H9 (cell line): ENCODE results near the gene METRN. TPM values are rescaled to one million over a fixed set of nuclear protein-coding genes. Genes with fewer than 3 reads are reported as not detected.
"Not testable (repeated sequence)": the region's sequence is repeated elsewhere in the genome, so short reads cannot be mapped to it uniquely, and the experiment has no call there.

ENCODE experiments used
- DNase-seq: peaks from one replicate; pipeline ENCODE4 v3.0.0-alpha.2; 2017
- H2AFZ ChIP-seq: one replicate; pipeline ENCODE4 v1.6.1; 2013; ENCODE audit warnings: mild to moderate bottlenecking, low read length, control low read depth, moderate library complexity
- H2AK5ac ChIP-seq: 2 replicates; pipeline ENCODE4 v1.6.1; 2013; ENCODE audit warnings: low read length, control low read depth, mixed read lengths; ENCODE audit not compliant: insufficient read length
- H2BK120ac ChIP-seq: one replicate; pipeline ENCODE4 v1.6.1; 2013; ENCODE audit warnings: low read depth, mild to moderate bottlenecking, low read length, control low read depth, inconsistent platforms; ENCODE audit not compliant: poor library complexity, severe bottlenecking
- H2BK12ac ChIP-seq: 2 replicates; pipeline ENCODE4 v1.6.1; 2013; ENCODE audit warnings: low read length, control low read depth, mixed read lengths, low read depth; ENCODE audit not compliant: insufficient read length
- H2BK15ac ChIP-seq: 2 replicates; pipeline ENCODE4 v1.6.1; 2013; ENCODE audit warnings: low read depth, low read length, control low read depth
- H2BK20ac ChIP-seq: one replicate; pipeline ENCODE4 v1.6.1; 2013; ENCODE audit warnings: low read depth, mild to moderate bottlenecking, low read length, control low read depth, inconsistent platforms; ENCODE audit not compliant: poor library complexity, severe bottlenecking
- H2BK5ac ChIP-seq: 2 replicates; pipeline ENCODE4 v1.6.1; 2013; ENCODE audit warnings: low read length, control low read depth, mixed read lengths; ENCODE audit not compliant: insufficient read length
- H3K14ac ChIP-seq: 2 replicates; pipeline ENCODE4 v1.6.1; 2013; ENCODE audit warnings: low read length, control low read depth; ENCODE audit not compliant: insufficient read depth
- H3K18ac ChIP-seq: 2 replicates; pipeline ENCODE4 v1.6.1; 2013; ENCODE audit warnings: low read depth, mild to moderate bottlenecking, mixed read lengths, low read length, control low read depth; ENCODE audit not compliant: insufficient read length
- H3K23ac ChIP-seq: 2 replicates; pipeline ENCODE4 v1.6.1; 2013; ENCODE audit warnings: low read length, control low read depth, mixed read lengths, low read depth; ENCODE audit not compliant: insufficient read length
- H3K23me2 ChIP-seq: 2 replicates; pipeline ENCODE4 v1.6.1; 2013; ENCODE audit warnings: low read depth, mild to moderate bottlenecking, mixed read lengths, low read length, control low read depth; ENCODE audit not compliant: insufficient read length, poor library complexity, severe bottlenecking
- H3K27ac ChIP-seq: 2 replicates; pipeline ENCODE4 v1.5.1; 2013; ENCODE audit warnings: low read length, control low read depth, mixed read lengths, low read depth; ENCODE audit not compliant: insufficient read length
- H3K27me3 ChIP-seq: 2 replicates; pipeline ENCODE4 v1.6.1; 2013; ENCODE audit warnings: low read length, control low read depth, inconsistent platforms; ENCODE audit not compliant: insufficient read depth
- H3K4ac ChIP-seq: 2 replicates; pipeline ENCODE4 v1.6.1; 2013; ENCODE audit warnings: low read depth, mild to moderate bottlenecking, control low read depth, inconsistent platforms, low read length, moderate library complexity
- H3K4me1 ChIP-seq: 2 replicates; pipeline ENCODE4 v1.6.1; 2013; ENCODE audit warnings: low read length, control low read depth, inconsistent platforms; ENCODE audit not compliant: insufficient read depth
- H3K4me2 ChIP-seq: 2 replicates; pipeline ENCODE4 v1.6.1; 2013; ENCODE audit warnings: low read length, control low read depth, mixed read lengths; ENCODE audit not compliant: insufficient read length, insufficient read depth
- H3K56ac ChIP-seq: 2 replicates; pipeline ENCODE4 v1.6.1; 2013; ENCODE audit warnings: low read depth, mild to moderate bottlenecking, mixed read lengths, low read length, control low read depth; ENCODE audit not compliant: insufficient read length
- H3K79me1 ChIP-seq: 2 replicates; pipeline ENCODE4 v1.6.1; 2013; ENCODE audit warnings: low read depth, mild to moderate bottlenecking, moderate library complexity, low read length, control low read depth, inconsistent platforms; ENCODE audit not compliant: insufficient read depth, poor library complexity, severe bottlenecking
- H3K79me2 ChIP-seq: 2 replicates; pipeline ENCODE4 v1.6.1; 2013; ENCODE audit warnings: low read length, control low read depth, inconsistent platforms; ENCODE audit not compliant: insufficient read depth
- H3K9ac ChIP-seq: 2 replicates; pipeline ENCODE4 v1.6.1; 2013; ENCODE audit warnings: low read length, control low read depth, mixed read lengths; ENCODE audit not compliant: insufficient read length; ENCODE audit errors: extremely low read depth
- H3K9me3 ChIP-seq: one replicate; pipeline ENCODE4 v1.6.1; 2013; ENCODE audit warnings: low read depth, low read length, inconsistent platforms; ENCODE audit not compliant: control insufficient read depth
- H3T11ph ChIP-seq: one replicate; pipeline ENCODE4 v1.6.1; 2013; ENCODE audit warnings: mild to moderate bottlenecking, low read length, control low read depth, inconsistent platforms
- H4K20me1 ChIP-seq: one replicate; pipeline ENCODE4 v1.6.1; 2013; ENCODE audit not compliant: control insufficient read depth, insufficient read length, insufficient read depth
- H4K5ac ChIP-seq: 2 replicates; pipeline ENCODE4 v1.6.1; 2013; ENCODE audit warnings: low read depth, mild to moderate bottlenecking, mixed read lengths, low read length, control low read depth; ENCODE audit not compliant: insufficient read length
- H4K8ac ChIP-seq: replicated peaks from 2 replicates; pipeline ENCODE4 v1.6.1; 2013; ENCODE audit warnings: low read length, control low read depth, mixed read lengths, low read depth; ENCODE audit not compliant: insufficient read length
- H4K91ac ChIP-seq: 2 replicates; pipeline ENCODE4 v1.6.1; 2013; ENCODE audit warnings: low read depth, mild to moderate bottlenecking, moderate library complexity, mixed read lengths, low read length, control low read depth; ENCODE audit not compliant: insufficient read length
- H3K27ac Mint-ChIP-seq, 3 experiments: 2 replicates in 2 of 3; 3 replicates in 1 of 3; pipeline ENCODE4 v1.8.0; 2020 to 2021; ENCODE audit warnings: mixed read lengths in 3 of 3, mild to moderate bottlenecking in 1 of 3, moderate library complexity in 1 of 3
- H3K27me3 Mint-ChIP-seq: 2 replicates; pipeline ENCODE4 v1.8.0; 2021; ENCODE audit warnings: low read depth, mild to moderate bottlenecking, moderate library complexity, mixed read lengths
- H3K36me3 Mint-ChIP-seq, 3 experiments: 2 replicates in 2 of 3; 3 replicates in 1 of 3; pipeline ENCODE4 v1.8.0; 2020 to 2021; ENCODE audit warnings: low read depth in 3 of 3, mixed read lengths in 3 of 3; ENCODE audit not compliant: insufficient read depth in 1 of 3
- H3K4me1 Mint-ChIP-seq, 2 experiments: 2 replicates each; pipeline ENCODE4 v1.8.0; 2020; ENCODE audit warnings: mixed read lengths in 2 of 2
- H3K4me3 Mint-ChIP-seq, 2 experiments: 2 replicates in 1 of 2; 3 replicates in 1 of 2; pipeline ENCODE4 v1.8.0; 2020 to 2021; ENCODE audit warnings: mild to moderate bottlenecking in 2 of 2, mixed read lengths in 2 of 2, moderate library complexity in 1 of 2
- H3K9me3 Mint-ChIP-seq, 2 experiments: 2 replicates in 1 of 2; 3 replicates in 1 of 2; pipeline ENCODE4 v1.8.0; 2020; ENCODE audit warnings: mild to moderate bottlenecking in 2 of 2, mixed read lengths in 2 of 2, moderate library complexity in 1 of 2
- WGBS: extraction: QIAGEN DNeasy Blood & Tissue Kit; methylation state at CpG from one replicate; pipeline ENCODE4 v1.1.7; 2013; ENCODE audit warnings: missing lambda C conversion rate, low lambda C conversion rate, mixed read lengths; ENCODE audit not compliant: insufficient read length; ENCODE audit errors: extremely low coverage; 5-methylcytosine and 5-hydroxymethylcytosine counted together
- total RNA-seq: library from RNA; stranded (reverse); gene quantifications from 2 replicates; pipeline ENCODE4 v1.2.1, GENCODE V29; 2021
- TF ChIP-seq, protein P1 (sequence below): fragments of 200-600 bp; sonication (generic); conservative IDR thresholded peaks from 3 replicates; pipeline ENCODE4 v1.8.0; 2021; ENCODE audit warnings: antibody characterized with exemption, mild to moderate bottlenecking

The METRN gene
- total RNA-seq, 1 experiment from 2014 or later = 26.2 TPM

DNA sequence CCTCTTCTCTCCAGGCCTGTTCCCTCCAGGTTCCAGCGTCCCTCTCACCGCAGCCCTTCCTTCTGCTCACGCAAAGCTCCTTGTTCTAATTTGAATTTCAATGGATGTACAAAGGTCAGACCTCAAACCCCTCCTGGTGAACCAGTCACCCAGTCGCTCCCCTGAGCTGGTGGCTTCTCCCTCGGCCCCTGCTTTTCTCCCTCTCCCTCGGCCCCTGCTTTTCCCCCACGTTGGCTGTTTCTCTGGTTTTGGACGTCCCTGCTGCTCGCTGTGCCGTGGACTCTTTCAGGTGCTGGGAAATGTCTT, 37.0 kb downstream of the METRN start:
- H3K9me3 ChIP-seq = no peaks in the 10 kb centered on the region
- H3K79me2 ChIP-seq = no peaks in the 10 kb centered on the region
- no CpG with 5 or more reads among the region's 10 CpGs for WGBS
- no peaks in the 10 kb centered on the region for H3K23me2 ChIP-seq
- no peak overlapping the region for H3K18ac ChIP-seq
- Mint-ChIP-seq H3K36me3 (no peaks in the 10 kb centered on the region), H3K4me3 (peak overlapping the region in 1 of 2 experiments; percentile 50; a peak in 3 of 5 replicates), H3K9me3 (no peaks in the 10 kb centered on the region; a peak in 1 of 5 replicates), H3K4me1 (peaks cover 20 to 29% of the 10 kb centered on the region in 2 experiments), H3K27me3 (peaks cover 27% of the 10 kb centered on the region), H3K27ac (peak overlapping the region in 1 of 3 experiments; percentile 82; a peak in 2 of 7 replicates)
- H2BK12ac ChIP-seq = no peak overlapping the region
- H4K5ac ChIP-seq = no peak overlapping the region
- no peak overlapping the region for H2BK5ac ChIP-seq
- H4K91ac ChIP-seq = no peak overlapping the region
- no peak overlapping the region for H3K23ac ChIP-seq
- no peaks in the 10 kb centered on the region for H3K79me1 ChIP-seq
- H2BK120ac ChIP-seq = no peak overlapping the region
- DNase-seq = no peak
- H2AK5ac ChIP-seq = no peak overlapping the region
- H3K27ac ChIP-seq = no peak overlapping the region
- no peak overlapping the region for H3K9ac ChIP-seq
- H2BK20ac ChIP-seq = no peak overlapping the region
- H4K20me1 ChIP-seq = no peaks in the 10 kb centered on the region
- H3K27me3 ChIP-seq = no peaks in the 10 kb centered on the region
- H3K4ac ChIP-seq = no peak overlapping the region
- no peak overlapping the region for H2AFZ ChIP-seq
- H2BK15ac ChIP-seq = no peak overlapping the region
- no peak overlapping the region for H4K8ac ChIP-seq
- no peak overlapping the region for H3K4me2 ChIP-seq
- no peak overlapping the region for H3K56ac ChIP-seq
- H3K4me1 ChIP-seq = no peaks in the 10 kb centered on the region
- H3K14ac ChIP-seq = no peak overlapping the region
- TF ChIP-seq, protein P1, sequence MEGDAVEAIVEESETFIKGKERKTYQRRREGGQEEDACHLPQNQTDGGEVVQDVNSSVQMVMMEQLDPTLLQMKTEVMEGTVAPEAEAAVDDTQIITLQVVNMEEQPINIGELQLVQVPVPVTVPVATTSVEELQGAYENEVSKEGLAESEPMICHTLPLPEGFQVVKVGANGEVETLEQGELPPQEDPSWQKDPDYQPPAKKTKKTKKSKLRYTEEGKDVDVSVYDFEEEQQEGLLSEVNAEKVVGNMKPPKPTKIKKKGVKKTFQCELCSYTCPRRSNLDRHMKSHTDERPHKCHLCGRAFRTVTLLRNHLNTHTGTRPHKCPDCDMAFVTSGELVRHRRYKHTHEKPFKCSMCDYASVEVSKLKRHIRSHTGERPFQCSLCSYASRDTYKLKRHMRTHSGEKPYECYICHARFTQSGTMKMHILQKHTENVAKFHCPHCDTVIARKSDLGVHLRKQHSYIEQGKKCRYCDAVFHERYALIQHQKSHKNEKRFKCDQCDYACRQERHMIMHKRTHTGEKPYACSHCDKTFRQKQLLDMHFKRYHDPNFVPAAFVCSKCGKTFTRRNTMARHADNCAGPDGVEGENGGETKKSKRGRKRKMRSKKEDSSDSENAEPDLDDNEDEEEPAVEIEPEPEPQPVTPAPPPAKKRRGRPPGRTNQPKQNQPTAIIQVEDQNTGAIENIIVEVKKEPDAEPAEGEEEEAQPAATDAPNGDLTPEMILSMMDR = no peak
- no peak overlapping the region for H3T11ph ChIP-seq

DNA sequence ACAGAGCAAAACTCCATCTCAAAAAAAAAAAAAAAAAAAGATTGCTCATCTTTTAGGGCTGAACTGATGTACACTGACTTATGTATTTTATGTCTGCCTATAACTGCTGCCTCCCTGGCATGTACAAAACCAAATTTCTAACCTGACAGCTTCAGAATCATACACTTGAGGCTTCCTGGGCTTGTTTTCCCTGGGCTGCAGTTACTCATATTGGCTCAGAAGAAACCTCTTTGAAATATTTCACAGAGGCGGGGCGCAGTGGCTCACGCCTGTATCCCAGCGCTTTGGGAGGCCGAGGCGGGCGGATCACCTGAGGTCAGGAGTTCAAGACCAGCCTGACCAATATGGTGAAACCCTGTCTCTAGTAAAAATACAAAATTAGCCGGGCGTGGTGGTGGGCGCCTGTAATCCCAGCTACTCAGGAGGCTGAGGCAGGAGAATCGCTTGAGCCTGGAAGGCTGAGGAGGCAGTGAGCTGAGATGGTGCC, 39.2 kb downstream of the METRN start:
- not testable (repeated sequence) for H3T11ph ChIP-seq, H3K9me3 ChIP-seq, H3K9ac ChIP-seq, H2BK120ac ChIP-seq, H3K4ac ChIP-seq, DNase-seq, H3K56ac ChIP-seq, H2BK20ac ChIP-seq, H3K4me2 ChIP-seq, H3K14ac ChIP-seq, H3K27ac Mint-ChIP-seq, H4K20me1 ChIP-seq, H3K27ac ChIP-seq, H3K4me1 ChIP-seq, H3K18ac ChIP-seq, H4K91ac ChIP-seq, H2BK12ac ChIP-seq, H3K27me3 ChIP-seq, H2AK5ac ChIP-seq, H3K23ac ChIP-seq, H2BK15ac ChIP-seq, H4K5ac ChIP-seq, H3K79me2 ChIP-seq, H3K36me3 Mint-ChIP-seq, H3K4me3 Mint-ChIP-seq, H2BK5ac ChIP-seq, H4K8ac ChIP-seq, H2AFZ ChIP-seq, H3K79me1 ChIP-seq, H3K9me3 Mint-ChIP-seq, H3K23me2 ChIP-seq
- Mint-ChIP-seq H3K4me1 (peaks cover 25 to 32% of the 10 kb centered on the region in 2 experiments), H3K27me3 (peaks cover 34% of the 10 kb centered on the region)
- WGBS = no CpG with 5 or more reads among the region's 11 CpGs
